KMS-11 (cell line): ENCODE results near the gene MMP24.

ENCODE experiments used
- H2AFZ ChIP-seq: fragments of 200-600 bp; sonication (generic); 2 replicates; pipeline ENCODE4 v1.6.1; 2016; ENCODE audit warnings: antibody characterized with exemption, mixed run types, low read depth
- H3K27ac ChIP-seq: fragments of 200-600 bp; sonication (generic); 2 replicates; pipeline ENCODE4 v1.6.1; 2016; ENCODE audit warnings: mild to moderate bottlenecking, mixed run types
- H3K27me3 ChIP-seq: fragments of 200-600 bp; sonication (generic); 2 replicates; pipeline ENCODE4 v1.6.1; 2017; ENCODE audit warnings: mild to moderate bottlenecking, low read depth, mixed run types, moderate library complexity; ENCODE audit not compliant: insufficient read depth
- H3K36me3 ChIP-seq: fragments of 200-600 bp; sonication (generic); 2 replicates; pipeline ENCODE4 v1.6.1; 2017; ENCODE audit warnings: mild to moderate bottlenecking, mixed run types; ENCODE audit not compliant: insufficient read depth
- H3K4me1 ChIP-seq: fragments of 200-600 bp; sonication (generic); 2 replicates; pipeline ENCODE4 v1.6.1; 2016; ENCODE audit warnings: mild to moderate bottlenecking, low read depth, mixed run types; ENCODE audit not compliant: poor library complexity, severe bottlenecking
- H3K4me2 ChIP-seq: fragments of 200-600 bp; sonication (generic); 2 replicates; pipeline ENCODE4 v1.7.0; 2016; ENCODE audit warnings: mild to moderate bottlenecking, mixed run types
- H3K4me3 ChIP-seq: fragments of 200-600 bp; sonication (generic); IDR thresholded peaks from 2 replicates; pipeline ENCODE4 v1.6.1; 2017; ENCODE audit warnings: low read depth, low read length, mixed read lengths; ENCODE audit not compliant: insufficient read depth
- H3K79me2 ChIP-seq: fragments of 200-600 bp; sonication (generic); 2 replicates; pipeline ENCODE4 v1.6.1; 2016; ENCODE audit warnings: low read depth, mixed run types; ENCODE audit not compliant: insufficient read depth
- H3K9ac ChIP-seq: fragments of 200-600 bp; sonication (generic); 2 replicates; pipeline ENCODE4 v1.6.1; 2016; ENCODE audit warnings: mild to moderate bottlenecking, mixed run types
- H4K20me1 ChIP-seq: fragments of 200-600 bp; sonication (generic); 2 replicates; pipeline ENCODE4 v1.6.1; 2016; ENCODE audit warnings: mild to moderate bottlenecking, mixed run types; ENCODE audit not compliant: insufficient read depth
- TF ChIP-seq, protein P1 (sequence below): fragments of 200-600 bp; sonication (generic); conservative IDR thresholded peaks from 2 replicates; pipeline ENCODE4 v1.6.1; 2017; ENCODE audit warnings: low read depth, mild to moderate bottlenecking, antibody characterized with exemption, low read length, moderate library complexity, mixed read lengths

MMP24 gene

DNA sequence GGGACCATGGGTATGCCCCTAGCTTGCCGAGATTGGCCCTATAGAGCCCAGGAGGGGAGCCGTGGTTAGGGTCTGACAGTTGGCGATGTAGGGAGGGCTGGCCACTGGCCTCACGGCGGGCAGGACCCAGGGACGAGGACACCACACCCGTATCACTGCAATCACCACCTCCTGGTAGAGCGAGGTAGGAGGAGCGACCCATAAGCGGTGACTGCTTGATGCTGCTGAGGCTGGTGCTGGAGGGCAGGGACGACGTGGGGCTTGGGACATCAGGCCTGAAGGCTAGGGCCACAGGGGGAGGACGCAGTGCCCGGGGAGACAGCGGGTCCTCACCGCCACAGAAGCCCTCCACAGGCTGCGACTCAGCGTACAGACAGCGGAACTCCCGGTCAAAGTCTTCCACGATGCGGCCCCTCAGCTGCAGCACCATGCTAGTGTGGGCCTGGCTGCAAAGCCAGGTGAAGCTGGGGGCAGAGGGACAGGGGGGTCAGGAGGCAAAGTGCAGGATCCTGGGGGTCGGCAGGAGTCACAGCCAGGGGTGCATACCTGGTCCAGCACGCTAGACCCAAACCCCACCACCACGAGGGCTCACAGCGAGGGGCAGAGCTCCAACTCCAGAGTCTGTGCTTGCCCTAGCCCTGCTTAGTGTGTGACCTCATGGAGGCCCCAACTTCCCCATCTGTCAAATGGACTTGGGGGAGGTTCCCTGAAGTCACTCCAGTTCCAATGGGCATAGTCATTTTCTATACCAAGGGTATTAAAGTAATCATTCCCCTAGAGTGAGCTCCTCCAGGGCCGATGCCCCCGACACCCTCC is 61.2 kb downstream of the MMP24 start:
- TF ChIP-seq, protein P1, sequence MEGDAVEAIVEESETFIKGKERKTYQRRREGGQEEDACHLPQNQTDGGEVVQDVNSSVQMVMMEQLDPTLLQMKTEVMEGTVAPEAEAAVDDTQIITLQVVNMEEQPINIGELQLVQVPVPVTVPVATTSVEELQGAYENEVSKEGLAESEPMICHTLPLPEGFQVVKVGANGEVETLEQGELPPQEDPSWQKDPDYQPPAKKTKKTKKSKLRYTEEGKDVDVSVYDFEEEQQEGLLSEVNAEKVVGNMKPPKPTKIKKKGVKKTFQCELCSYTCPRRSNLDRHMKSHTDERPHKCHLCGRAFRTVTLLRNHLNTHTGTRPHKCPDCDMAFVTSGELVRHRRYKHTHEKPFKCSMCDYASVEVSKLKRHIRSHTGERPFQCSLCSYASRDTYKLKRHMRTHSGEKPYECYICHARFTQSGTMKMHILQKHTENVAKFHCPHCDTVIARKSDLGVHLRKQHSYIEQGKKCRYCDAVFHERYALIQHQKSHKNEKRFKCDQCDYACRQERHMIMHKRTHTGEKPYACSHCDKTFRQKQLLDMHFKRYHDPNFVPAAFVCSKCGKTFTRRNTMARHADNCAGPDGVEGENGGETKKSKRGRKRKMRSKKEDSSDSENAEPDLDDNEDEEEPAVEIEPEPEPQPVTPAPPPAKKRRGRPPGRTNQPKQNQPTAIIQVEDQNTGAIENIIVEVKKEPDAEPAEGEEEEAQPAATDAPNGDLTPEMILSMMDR, result no peak
- peaks cover 16% of the 10 kb centered on the region for H3K4me1 ChIP-seq
- peaks cover 21% of the 10 kb centered on the region for H3K79me2 ChIP-seq
- H3K4me2 ChIP-seq, result no peak overlapping the region
- H3K9ac ChIP-seq, result no peak overlapping the region
- no peak overlapping the region for H3K27ac ChIP-seq
- H3K4me3 ChIP-seq, result no peak overlapping the region
- H3K36me3 ChIP-seq, result no peaks in the 10 kb centered on the region
- no peaks in the 10 kb centered on the region for H4K20me1 ChIP-seq
- no peak overlapping the region for H2AFZ ChIP-seq
- peaks cover 8% of the 10 kb centered on the region; the same call in 1 of the 2 replicates for H3K27me3 ChIP-seq

DNA sequence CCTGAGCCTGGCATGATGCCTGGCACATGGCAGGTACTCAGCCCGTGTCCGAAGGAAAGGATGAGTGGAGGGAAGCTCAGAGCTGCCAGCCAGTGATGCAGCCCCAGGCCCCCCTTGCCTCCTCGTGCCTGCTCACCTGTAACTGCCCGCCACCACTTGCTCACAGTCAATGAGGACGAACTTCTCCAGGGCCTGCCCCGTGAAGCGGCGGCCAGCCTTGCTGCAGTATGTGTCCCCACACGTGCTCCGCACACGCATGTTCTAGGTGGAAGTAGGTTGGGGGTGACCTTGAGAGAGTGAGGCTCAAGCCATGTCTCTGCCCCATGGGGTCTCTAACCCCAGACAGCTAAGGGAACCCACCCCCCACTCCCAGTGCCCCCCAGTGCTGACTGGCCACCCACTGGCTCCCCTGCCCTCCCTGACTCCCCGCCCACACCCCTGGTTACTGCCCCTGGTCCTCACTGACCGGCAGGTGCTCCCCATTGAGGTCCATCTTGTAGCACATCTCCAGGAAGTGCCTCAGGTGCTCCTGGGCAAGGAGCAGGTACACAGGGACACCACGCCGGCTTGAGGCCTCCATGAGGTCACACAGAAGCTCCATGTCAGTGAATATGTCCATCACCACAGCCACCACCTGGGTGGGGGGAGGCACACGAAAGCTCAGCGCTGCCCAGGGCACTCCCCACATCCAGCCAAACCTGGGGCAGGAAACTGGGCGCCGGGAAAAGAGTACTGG is 62.0 kb downstream of the MMP24 start:
- Histone ChIP-seq H4K20me1 (no peaks in the 10 kb centered on the region), H3K4me1 (peaks cover 9% of the 10 kb centered on the region)
- TF ChIP-seq, protein P1, result no peak

DNA sequence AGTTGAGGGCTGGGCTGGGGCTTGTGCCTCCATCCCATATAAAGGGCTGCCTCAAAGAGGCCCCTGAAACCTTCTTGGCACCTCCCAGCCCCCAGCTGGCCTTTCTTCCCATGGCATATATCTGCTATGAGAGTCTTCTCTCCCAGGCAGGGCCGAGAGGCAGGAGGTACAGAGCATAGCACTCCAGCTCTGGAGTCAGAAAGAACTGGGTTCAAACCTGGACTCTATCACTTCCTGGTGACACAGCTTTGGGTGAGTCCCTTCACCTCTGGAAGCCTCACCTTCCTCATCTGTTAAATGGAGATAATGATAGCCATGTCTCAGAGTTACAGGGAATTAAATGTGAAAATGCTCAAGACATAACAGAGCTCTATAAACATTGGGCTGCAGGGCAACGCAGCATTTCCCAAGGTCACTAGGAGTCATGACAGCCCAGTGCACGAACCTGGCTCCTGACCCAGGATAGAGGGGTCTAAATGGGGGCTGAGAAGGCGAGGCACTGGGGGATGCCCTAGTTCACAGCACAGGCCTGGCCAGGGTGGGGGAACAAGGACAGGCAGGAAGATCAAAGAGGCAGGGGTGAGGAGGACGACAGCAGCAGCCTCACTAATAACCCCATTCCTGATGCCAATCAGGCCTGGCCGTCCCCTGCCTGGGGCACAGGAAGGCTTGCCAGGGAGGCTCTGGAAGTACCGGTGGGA is 63.8 kb downstream of the MMP24 start:
- Histone ChIP-seq H3K27me3 (peaks cover 8% of the 10 kb centered on the region; the same call in 1 of the 2 replicates), H3K36me3 (no peaks in the 10 kb centered on the region), H2AFZ (no peak overlapping the region), H3K79me2 (no peaks in the 10 kb centered on the region), H3K4me1 (no peaks in the 10 kb centered on the region), H3K4me3 (no peak overlapping the region), H3K4me2 (no peak overlapping the region), H4K20me1 (no peaks in the 10 kb centered on the region), H3K27ac (no peak overlapping the region), H3K9ac (no peak overlapping the region)
- TF ChIP-seq, protein P1, result no peak

More for the DNA sequence above, 62.0 kb downstream of the MMP24 start:
- no peak overlapping the region for H3K9ac ChIP-seq
- H3K79me2 ChIP-seq, result peaks cover 13% of the 10 kb centered on the region
- H3K36me3 ChIP-seq, result no peaks in the 10 kb centered on the region
- no peak overlapping the region for H3K27ac ChIP-seq
- H2AFZ ChIP-seq, result no peak overlapping the region
- no peak overlapping the region for H3K4me2 ChIP-seq
- no peak overlapping the region for H3K4me3 ChIP-seq
- peaks cover 8% of the 10 kb centered on the region; the same call in 1 of the 2 replicates for H3K27me3 ChIP-seq

DNA sequence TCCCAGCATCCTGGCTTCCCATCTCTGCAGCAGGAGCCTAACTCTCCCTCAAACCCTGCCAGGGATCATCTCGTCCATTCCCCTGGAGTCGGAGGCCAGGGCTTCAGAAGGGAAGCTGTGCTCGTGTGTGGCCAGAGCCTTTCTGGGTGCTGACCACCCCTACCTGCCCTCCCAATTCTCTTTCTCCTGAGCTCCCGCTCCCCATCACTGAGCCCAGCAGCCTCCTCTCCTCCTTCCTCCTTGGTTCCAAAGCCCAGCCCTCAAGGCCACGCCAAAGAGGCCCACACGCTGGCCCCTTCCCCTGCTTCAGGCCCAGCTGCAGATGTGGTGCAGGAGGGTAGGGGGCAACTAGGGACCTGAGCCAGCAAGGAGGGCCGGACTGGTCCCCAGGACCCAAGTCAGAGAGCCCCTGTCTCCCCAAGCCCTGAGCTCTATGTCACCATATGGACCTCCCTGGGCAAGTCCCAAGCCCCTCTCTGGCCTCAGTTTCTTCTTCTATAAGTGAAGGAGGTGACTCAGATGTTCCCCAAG is 64.5 kb downstream of the MMP24 start:
- Histone ChIP-seq H3K79me2 (no peaks in the 10 kb centered on the region), H3K27ac (no peak overlapping the region), H3K4me3 (no peak overlapping the region), H2AFZ (no peak overlapping the region), H3K36me3 (no peaks in the 10 kb centered on the region), H3K9ac (no peak overlapping the region), H3K4me1 (no peaks in the 10 kb centered on the region), H3K27me3 (peaks cover 8% of the 10 kb centered on the region; the same call in 1 of the 2 replicates), H4K20me1 (no peaks in the 10 kb centered on the region), H3K4me2 (no peak overlapping the region)
- TF ChIP-seq, protein P1, result no peak
